ELR (cell line): ENCODE results near the gene BAZ1B.
A peak's percentile ranks its signal among the peaks of the same experiment; 100 is the strongest.
"Not testable (repeated sequence)": the region's sequence is repeated elsewhere in the genome, so short reads cannot be mapped to it uniquely, and the experiment has no call there.

Experiments
- DNase-seq: peaks from one replicate; pipeline ENCODE4 v3.0.0-alpha.2; 2015; ENCODE audit warnings: low read depth

The BAZ1B gene

DNA sequence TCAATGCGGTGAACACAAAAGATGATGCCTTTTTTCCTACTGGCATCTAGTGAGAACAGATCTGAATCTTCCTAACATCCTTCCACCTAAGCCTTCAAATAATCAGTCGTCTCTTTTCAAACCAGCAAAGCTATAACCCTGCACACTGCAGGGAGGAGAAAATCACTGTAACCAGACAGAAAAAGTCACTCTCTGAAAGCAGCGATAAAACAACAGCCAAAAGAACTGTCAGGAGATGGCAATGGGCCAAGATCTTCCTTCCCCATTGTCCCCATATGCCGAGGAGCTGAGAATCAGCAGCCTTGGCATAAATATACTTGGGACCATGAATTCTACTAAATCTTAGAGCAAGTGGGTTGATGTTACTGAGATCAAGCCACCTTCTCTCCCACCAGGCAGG lies 75.4 kb downstream of the BAZ1B start:
- no peak for DNase-seq

DNA sequence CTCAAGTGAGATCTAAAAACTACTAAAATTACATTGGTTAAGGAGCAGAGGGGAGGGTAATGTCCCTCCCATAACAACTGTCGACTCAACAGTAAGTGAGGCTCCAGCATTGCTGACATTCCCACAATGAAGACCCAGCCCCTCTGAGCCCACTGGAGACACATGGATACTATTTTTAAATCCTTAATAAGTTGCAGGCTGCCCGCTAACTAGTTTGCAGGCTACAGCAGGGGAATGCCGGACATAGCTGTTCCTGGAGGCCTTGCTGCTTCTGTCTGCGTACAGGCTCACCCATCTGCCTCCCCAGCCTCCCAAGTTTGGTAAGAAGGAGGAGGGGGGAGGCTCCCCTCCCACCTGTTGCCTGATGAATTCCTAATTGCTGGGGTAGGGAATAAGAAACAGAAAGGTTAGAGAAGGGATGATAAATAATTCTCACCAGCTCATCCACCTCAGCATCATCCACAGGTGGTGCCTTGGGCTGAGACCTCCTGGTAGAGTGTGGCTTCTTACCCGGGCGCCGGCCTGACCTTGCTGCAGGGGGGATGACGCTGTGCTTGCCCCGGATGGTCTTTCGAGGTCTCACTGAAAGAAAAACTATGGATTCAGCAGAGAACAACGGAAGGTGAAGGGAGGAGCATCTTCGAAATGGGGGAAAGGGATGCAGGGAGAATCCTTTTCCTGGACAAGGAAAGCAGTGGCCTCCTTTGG lies 78.4 kb downstream of the BAZ1B start:
- no peak for DNase-seq

GRCh38 chr7:73442903-73443500 lies 79.1 kb downstream of the BAZ1B start:
- DNase-seq, result peak; percentile 14

GRCh38 chr7:73442222-73442902 lies 79.7 kb downstream of the BAZ1B start:
- DNase-seq, result no peak

- no peak for DNase-seq
These were observed 82.7 kb downstream of the BAZ1B start for GRCh38 chr7:73439410-73439704.

DNA sequence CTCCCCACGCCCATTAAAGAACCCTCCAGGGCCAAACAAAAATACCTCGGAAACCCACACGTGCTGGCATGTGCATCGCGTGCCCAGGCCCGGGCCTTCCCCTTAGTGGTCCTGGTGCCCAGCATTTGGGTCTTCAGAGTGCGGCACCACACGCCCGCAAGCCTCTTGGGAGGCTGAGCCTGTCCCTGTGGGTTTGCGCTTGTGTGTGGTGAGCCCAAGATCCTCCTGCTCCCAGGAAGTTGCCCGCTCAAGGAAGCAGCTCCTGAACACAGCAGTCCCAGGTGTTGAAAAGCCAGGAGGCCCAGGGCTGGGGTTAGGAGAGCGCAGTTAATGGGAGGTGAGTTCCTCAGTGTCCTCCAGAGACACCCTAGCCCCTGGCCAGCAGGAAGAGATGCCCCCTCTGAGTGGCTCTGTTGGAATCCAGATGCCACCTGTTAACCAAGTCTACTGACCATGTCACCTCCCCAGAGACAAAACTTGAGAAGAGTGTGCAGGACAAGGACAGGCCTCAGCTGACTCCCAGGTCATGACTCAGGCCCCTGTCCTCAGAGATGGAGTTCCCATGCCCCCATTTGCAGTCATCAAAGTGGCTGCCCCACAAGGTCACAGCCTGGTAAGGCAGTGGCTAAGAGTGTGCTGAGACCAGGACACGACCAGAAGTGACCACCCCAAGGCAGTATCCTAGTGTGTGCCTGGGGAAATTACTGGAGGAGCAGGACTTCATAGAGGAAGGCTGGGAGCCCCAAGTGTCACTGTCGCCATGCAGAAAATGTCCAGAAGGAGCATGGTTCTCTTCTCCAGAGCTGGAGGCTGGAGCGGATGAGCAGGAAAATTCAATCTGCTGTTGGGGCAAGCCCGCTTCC lies 83.3 kb downstream of the BAZ1B start:
- no peak for DNase-seq

GRCh38 chr7:73437621-73438416 lies 84.3 kb downstream of the BAZ1B start:
- DNase-seq, result no peak

GRCh38 chr7:73437091-73437490 lies 85.0 kb downstream of the BAZ1B start:
- no peak for DNase-seq

GRCh38 chr7:73436031-73436929 lies 85.8 kb downstream of the BAZ1B start:
- peak; percentile 57 for DNase-seq

DNA sequence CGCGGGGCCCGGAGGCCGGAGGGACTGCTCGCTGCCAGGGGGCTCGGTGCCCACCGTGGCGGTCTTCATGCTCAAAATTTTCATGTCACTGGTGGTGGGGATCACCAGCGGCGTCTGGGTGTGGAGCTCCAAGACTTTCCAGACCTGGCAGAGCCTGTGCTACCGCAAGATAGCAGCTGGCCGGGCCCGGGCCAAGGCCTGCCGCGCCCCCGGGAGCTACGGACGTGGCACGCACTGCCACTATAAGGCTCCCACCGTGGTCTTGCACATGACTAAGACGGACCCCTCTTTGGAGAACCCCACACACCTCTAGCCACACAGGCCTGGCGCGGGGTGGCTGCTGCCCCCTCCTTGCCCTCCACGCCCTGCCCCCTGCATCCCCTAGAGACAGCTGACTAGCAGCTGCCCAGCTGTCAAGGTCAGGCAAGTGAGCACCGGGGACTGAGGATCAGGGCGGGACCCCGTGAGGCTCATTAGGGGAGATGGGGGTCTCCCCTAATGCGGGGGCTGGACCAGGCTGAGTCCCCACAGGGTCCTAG lies 86.6 kb downstream of the BAZ1B start:
- no peak for DNase-seq

DNA sequence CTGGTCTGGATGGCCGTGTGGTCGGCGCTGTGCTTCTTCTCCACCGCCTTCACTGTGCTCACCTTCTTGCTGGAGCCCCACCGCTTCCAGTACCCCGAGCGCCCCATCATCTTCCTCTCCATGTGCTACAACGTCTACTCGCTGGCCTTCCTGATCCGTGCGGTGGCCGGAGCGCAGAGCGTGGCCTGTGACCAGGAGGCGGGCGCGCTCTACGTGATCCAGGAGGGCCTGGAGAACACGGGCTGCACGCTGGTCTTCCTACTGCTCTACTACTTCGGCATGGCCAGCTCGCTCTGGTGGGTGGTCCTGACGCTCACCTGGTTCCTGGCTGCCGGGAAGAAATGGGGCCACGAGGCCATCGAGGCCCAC lies 87.4 kb downstream of the BAZ1B start:
- no peak for DNase-seq

DNA sequence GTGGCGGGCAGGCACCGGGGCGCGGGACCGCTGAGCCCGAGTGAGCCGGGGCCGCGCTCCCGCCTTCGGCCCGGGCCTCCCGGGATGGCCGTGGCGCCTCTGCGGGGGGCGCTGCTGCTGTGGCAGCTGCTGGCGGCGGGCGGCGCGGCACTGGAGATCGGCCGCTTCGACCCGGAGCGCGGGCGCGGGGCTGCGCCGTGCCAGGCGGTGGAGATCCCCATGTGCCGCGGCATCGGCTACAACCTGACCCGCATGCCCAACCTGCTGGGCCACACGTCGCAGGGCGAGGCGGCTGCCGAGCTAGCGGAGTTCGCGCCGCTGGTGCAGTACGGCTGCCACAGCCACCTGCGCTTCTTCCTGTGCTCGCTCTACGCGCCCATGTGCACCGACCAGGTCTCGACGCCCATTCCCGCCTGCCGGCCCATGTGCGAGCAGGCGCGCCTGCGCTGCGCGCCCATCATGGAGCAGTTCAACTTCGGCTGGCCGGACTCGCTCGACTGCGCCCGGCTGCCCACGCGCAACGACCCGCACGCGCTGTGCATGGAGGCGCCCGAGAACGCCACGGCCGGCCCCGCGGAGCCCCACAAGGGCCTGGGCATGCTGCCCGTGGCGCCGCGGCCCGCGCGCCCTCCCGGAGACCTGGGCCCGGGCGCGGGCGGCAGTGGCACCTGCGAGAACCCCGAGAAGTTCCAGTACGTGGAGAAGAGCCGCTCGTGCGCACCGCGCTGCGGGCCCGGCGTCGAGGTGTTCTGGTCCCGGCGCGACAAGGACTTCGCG lies 88.0 kb downstream of the BAZ1B start:
- no peak for DNase-seq

- DNase-seq, result no peak
These were observed 89.4 kb downstream of the BAZ1B start for GRCh38 chr7:73432676-73433075.

- DNase-seq, result no peak
These were observed 90.9 kb downstream of the BAZ1B start for GRCh38 chr7:73431041-73431835.

GRCh38 chr7:73430540-73430939 lies 91.6 kb downstream of the BAZ1B start:
- DNase-seq, result not testable (repeated sequence)

GRCh38 chr7:73429622-73430505 lies 92.2 kb downstream of the BAZ1B start:
- no peak for DNase-seq

DNA sequence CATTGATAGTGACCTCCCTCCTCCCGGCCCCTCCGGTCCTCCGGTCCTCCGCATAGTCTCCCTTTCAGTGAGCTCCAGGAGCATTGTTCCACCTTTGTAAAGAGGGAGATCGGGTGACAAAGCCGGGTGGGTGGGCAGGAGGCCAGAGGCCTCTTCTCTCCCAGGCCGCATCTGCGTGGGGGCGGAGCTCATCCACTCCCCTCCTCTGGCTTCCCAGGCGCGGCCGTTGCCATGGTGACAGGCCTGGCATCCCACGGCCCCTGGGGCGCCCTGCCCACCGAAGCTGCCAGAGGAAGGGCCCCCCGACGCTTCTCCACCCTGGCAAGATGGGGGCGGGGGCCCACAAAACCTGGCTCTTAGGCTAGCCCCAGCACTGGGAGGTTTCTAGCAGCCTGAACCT lies 92.9 kb downstream of the BAZ1B start:
- DNase-seq, result no peak
